DND-41 (cell line): ENCODE results near the gene ANKRD55.
"Not testable (repeated sequence)": the region's sequence is repeated elsewhere in the genome, so short reads cannot be mapped to it uniquely, and the experiment has no call there.

Experiments
- ATAC-seq: fragments of 200-7000 bp; cut with Tn5 transposase; 3 replicates; pipeline ENCODE4 v1.9.1; 2021; ENCODE audit warnings: low read depth; ENCODE audit not compliant: insufficient read depth
- DNase-seq: peaks from one replicate; pipeline ENCODE4 v3.0.0-alpha.2; 2020
- H2AFZ ChIP-seq: 2 replicates; pipeline ENCODE4 v1.6.0; 2012; ENCODE audit warnings: low read depth, low read length
- H3K27ac ChIP-seq: 2 replicates; pipeline ENCODE4 v1.5.1; 2012; ENCODE audit warnings: low read length, inconsistent platforms
- H3K27me3 ChIP-seq: fragments of 200-600 bp; sonication (generic); 2 replicates; pipeline ENCODE4 v1.6.0; 2012; ENCODE audit warnings: low read length, mild to moderate bottlenecking, inconsistent platforms; ENCODE audit not compliant: insufficient read depth, poor library complexity
- H3K36me3 ChIP-seq: 2 replicates; pipeline ENCODE4 v1.5.1; 2012; ENCODE audit warnings: low read length, inconsistent platforms; ENCODE audit not compliant: insufficient read depth
- H3K4me1 ChIP-seq: 2 replicates; pipeline ENCODE4 v1.5.1; 2012; ENCODE audit warnings: mild to moderate bottlenecking, low read length; ENCODE audit not compliant: insufficient read depth
- H3K4me2 ChIP-seq: 2 replicates; pipeline ENCODE4 v1.6.0; 2012; ENCODE audit warnings: mild to moderate bottlenecking, moderate library complexity, low read length, inconsistent platforms; ENCODE audit not compliant: insufficient read depth
- H3K4me3 ChIP-seq, 2 experiments: fragments of 200-600 bp in 1 of 2; shearing (Covaris generic) in 1 of 2; 2 replicates each; pipeline ENCODE4 v1.5.1; 2012 to 2016; ENCODE audit warnings: inconsistent platforms in 2 of 2, low read length in 2 of 2, mild to moderate bottlenecking in 2 of 2, low read depth in 1 of 2, moderate library complexity in 1 of 2
- H3K79me2 ChIP-seq: 2 replicates; pipeline ENCODE4 v1.6.0; 2012; ENCODE audit warnings: low read length, inconsistent platforms; ENCODE audit not compliant: insufficient read depth
- H3K9ac ChIP-seq: 2 replicates; pipeline ENCODE4 v1.6.0; 2012; ENCODE audit warnings: low read depth, mild to moderate bottlenecking, inconsistent platforms, low read length, moderate library complexity
- H3K9me3 ChIP-seq: 2 replicates; pipeline ENCODE4 v1.5.1; 2012; ENCODE audit warnings: low read length, moderate library complexity, mild to moderate bottlenecking, inconsistent platforms; ENCODE audit not compliant: insufficient read depth, severe bottlenecking
- H4K20me1 ChIP-seq: 2 replicates; pipeline ENCODE4 v1.6.0; 2012; ENCODE audit warnings: low read length; ENCODE audit not compliant: insufficient read depth
- EZH2 ChIP-seq: IDR thresholded peaks from 3 replicates; pipeline ENCODE4 v1.6.1; 2012; ENCODE audit warnings: borderline replicate concordance, low read depth, mild to moderate bottlenecking, moderate library complexity, low read length, inconsistent platforms; ENCODE audit not compliant: severe bottlenecking
- TF ChIP-seq, protein P1 (sequence below): IDR thresholded peaks from 2 replicates; pipeline ENCODE4 v1.5.1; 2012; ENCODE audit warnings: borderline replicate concordance, low read length, moderate library complexity, mild to moderate bottlenecking; ENCODE audit not compliant: poor library complexity, severe bottlenecking; ENCODE audit errors: extremely low read depth

The ANKRD55 gene

GRCh38 chr5:56251440-56251839 is 18.3 kb upstream of the ANKRD55 start:
- H3K27ac ChIP-seq = no peak overlapping the region
- TF ChIP-seq EZH2 = no peak
- TF ChIP-seq, protein P1, sequence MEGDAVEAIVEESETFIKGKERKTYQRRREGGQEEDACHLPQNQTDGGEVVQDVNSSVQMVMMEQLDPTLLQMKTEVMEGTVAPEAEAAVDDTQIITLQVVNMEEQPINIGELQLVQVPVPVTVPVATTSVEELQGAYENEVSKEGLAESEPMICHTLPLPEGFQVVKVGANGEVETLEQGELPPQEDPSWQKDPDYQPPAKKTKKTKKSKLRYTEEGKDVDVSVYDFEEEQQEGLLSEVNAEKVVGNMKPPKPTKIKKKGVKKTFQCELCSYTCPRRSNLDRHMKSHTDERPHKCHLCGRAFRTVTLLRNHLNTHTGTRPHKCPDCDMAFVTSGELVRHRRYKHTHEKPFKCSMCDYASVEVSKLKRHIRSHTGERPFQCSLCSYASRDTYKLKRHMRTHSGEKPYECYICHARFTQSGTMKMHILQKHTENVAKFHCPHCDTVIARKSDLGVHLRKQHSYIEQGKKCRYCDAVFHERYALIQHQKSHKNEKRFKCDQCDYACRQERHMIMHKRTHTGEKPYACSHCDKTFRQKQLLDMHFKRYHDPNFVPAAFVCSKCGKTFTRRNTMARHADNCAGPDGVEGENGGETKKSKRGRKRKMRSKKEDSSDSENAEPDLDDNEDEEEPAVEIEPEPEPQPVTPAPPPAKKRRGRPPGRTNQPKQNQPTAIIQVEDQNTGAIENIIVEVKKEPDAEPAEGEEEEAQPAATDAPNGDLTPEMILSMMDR = no peak

DNA sequence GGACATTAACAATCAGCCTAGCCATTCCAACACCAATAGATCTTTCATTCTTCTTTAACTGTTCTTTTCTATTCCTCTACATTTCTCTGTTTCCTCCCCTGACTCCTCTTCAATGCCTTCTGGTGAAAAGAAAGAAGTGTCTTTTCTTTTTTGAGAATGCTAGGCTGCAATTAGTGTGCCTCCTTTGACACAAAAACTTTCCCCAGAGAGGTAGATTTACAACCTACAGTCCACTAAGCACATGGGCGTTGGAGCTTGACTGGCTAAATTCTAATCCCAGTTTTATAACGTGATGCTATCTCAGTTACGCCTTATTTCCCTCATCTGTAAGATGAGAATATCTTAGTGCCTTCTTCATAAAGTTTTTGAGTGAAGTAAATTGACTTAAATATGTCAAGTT is 16.9 kb upstream of the ANKRD55 start:
- H4K20me1 ChIP-seq = no peaks in the 10 kb centered on the region
- no peak overlapping the region for H3K9ac ChIP-seq
- DNase-seq = no peak
- no peaks in the 10 kb centered on the region for H3K9me3 ChIP-seq
- no peak overlapping the region for H3K4me2 ChIP-seq
- no peak for ATAC-seq
- H2AFZ ChIP-seq = no peak overlapping the region
- H3K27me3 ChIP-seq = no peaks in the 10 kb centered on the region
- H3K36me3 ChIP-seq = no peaks in the 10 kb centered on the region
- no peak overlapping the region for H3K4me3 ChIP-seq
- H3K27ac ChIP-seq = no peak overlapping the region
- no peaks in the 10 kb centered on the region for H3K79me2 ChIP-seq
- no peaks in the 10 kb centered on the region for H3K4me1 ChIP-seq
- no peak for TF ChIP-seq EZH2
- TF ChIP-seq, protein P1 = no peak

More at GRCh38 chr5:56251440-56251839, 18.3 kb upstream of the ANKRD55 start:
- Histone ChIP-seq H2AFZ (no peak overlapping the region), H3K9ac (no peak overlapping the region), H4K20me1 (no peaks in the 10 kb centered on the region), H3K4me2 (no peak overlapping the region), H3K4me1 (no peaks in the 10 kb centered on the region), H3K79me2 (no peaks in the 10 kb centered on the region), H3K9me3 (no peaks in the 10 kb centered on the region), H3K4me3 (no peak overlapping the region), H3K27me3 (no peaks in the 10 kb centered on the region), H3K36me3 (no peaks in the 10 kb centered on the region)
- no peak for ATAC-seq
- DNase-seq = no peak

DNA sequence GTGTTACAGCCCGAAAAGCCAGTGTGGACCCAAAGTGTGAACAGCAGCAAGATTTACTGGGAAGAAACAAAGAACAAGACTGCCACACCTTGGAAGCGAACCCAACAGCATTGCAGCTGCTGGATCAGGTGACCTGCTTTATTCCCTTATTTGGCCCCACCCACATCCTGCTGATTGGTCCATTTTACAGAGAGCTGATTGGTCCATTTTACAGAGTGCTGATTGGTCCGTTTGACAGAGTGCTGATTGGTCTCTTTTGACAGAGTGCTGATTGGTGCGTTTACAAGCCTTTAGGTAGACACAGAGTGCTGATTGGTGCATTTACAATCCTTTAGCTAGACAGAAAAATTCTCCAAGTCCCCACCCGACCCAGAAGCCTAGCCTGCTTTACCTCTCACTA is 16.0 kb upstream of the ANKRD55 start:
- not testable (repeated sequence) for DNase-seq, H3K9ac ChIP-seq, H3K9me3 ChIP-seq, H3K79me2 ChIP-seq, H3K4me1 ChIP-seq, H4K20me1 ChIP-seq, H3K36me3 ChIP-seq, H3K4me2 ChIP-seq, ATAC-seq, H3K27me3 ChIP-seq, H3K4me3 ChIP-seq, H3K27ac ChIP-seq, H2AFZ ChIP-seq

- H3K4me2 ChIP-seq = no peak overlapping the region
Observed at GRCh38 chr5:56247592-56247991, 14.5 kb upstream of the ANKRD55 start.

More at GRCh38 chr5:56247592-56247991, 14.5 kb upstream of the ANKRD55 start:
- Histone ChIP-seq H3K4me3 (no peak overlapping the region), H4K20me1 (no peaks in the 10 kb centered on the region), H3K9ac (no peak overlapping the region), H3K4me1 (no peaks in the 10 kb centered on the region), H3K27ac (no peak overlapping the region), H3K27me3 (no peaks in the 10 kb centered on the region), H3K9me3 (no peaks in the 10 kb centered on the region), H3K36me3 (no peaks in the 10 kb centered on the region), H3K79me2 (no peaks in the 10 kb centered on the region), H2AFZ (no peak overlapping the region)
- no peak for TF ChIP-seq EZH2
- TF ChIP-seq, protein P1 = no peak
- no peak for DNase-seq
- ATAC-seq = no peak
